Measurements from ENCODE around the gene MSH2. TPM values are rescaled to one million over a fixed set of nuclear protein-coding genes. Genes with fewer than 3 reads are reported as not detected.

Gene MSH2
- total and polyA plus RNA-seq, 2 experiments from 2014 or later = 17.8 to 21.8 TPM

DNA sequence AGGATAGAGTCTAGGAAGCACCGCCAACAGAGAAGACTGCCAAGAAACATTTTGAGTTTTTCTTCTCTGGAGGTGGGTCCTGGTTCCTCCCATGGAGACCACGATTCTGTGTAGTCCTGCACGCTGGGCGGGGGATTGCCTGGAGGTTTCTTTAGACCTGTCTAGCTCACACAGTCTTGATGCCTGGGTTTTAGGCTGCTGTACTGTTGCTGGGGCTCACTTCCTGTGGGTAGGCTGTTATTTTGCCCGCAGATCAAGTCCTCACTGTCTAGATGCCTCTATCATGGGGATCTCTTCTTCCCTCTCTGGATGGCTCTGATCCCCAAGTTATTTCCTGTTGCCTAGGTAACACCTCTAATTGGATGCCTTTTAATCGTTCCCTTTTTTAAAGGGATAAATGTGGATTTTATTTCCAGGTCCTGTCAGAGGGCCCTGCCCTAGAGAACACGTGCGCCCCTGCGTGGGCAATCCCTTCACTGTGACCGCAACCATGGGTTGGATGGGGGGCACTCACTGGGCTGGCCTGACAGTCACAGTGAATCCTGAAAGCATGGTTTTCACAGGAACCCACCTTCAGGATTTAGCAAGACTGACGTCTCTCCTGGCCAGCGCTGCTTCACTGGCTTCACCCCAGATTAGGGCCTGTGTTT, 115.7 kb downstream of the MSH2 start:
- TF ChIP-seq EZH2phosphoT487 (IDR thresholded peaks at IDR 0.05; ENCODE audit: insufficient read depth, low read depth) = no peak
- no peak for TF ChIP-seq EZH2 (IDR thresholded peaks at IDR 0.05; ENCODE audit: insufficient read depth, poor library complexity, severe bottlenecking)
- Histone ChIP-seq H3K36me3 (ENCODE audit: low read depth) (no peaks in the 10 kb centered on the region), H3K9me3 (ENCODE audit: low read depth) (no peaks in the 10 kb centered on the region), H3K4me3 (no peak overlapping the region), H3K9ac (no peak overlapping the region), H3K79me2 (ENCODE audit: insufficient read depth) (no peaks in the 10 kb centered on the region), H3F3A (ENCODE audit: insufficient read depth) (no peaks in the 10 kb centered on the region), H3K27ac (no peak overlapping the region), H3K27me3 (replicated peaks; ENCODE audit: insufficient read depth) (peaks cover 10% of the 10 kb centered on the region; the same call in 1 of the 2 replicates), H3K4me1 (ENCODE audit: insufficient read depth) (0 out of 2 replicates have a peak, but pooled peaks cover 2% of the 10 kb centered on the region), H4K20me1 (ENCODE audit: insufficient read depth) (no peaks in the 10 kb centered on the region), H3K9me2 (ENCODE audit: insufficient read depth) (no peaks in the 10 kb centered on the region), H2AFZ (no peak overlapping the region), H3K4me2 (ENCODE audit: unreplicated experiment) (no peak overlapping the region)
- DNase-seq = no peak
- in situ Hi-C loops (cut with MboI) = no loop called here
- 85 to 86% methylated on average over 12 of the region's 12 CpGs for WGBS, 2 experiments (ENCODE audit: low coverage in 1 of 2, low lambda C conversion rate in 2 of 2, missing lambda C conversion rate in 2 of 2)

GRCh38 chr2:47519147-47519537, 116.2 kb downstream of the MSH2 start:
- Histone ChIP-seq H3K4me1 (ENCODE audit: insufficient read depth) (0 out of 2 replicates have a peak, but pooled peaks cover 2% of the 10 kb centered on the region), H3K9ac (no peak overlapping the region), H3K9me3 (ENCODE audit: low read depth) (no peaks in the 10 kb centered on the region), H3K4me3 (no peak overlapping the region), H3K79me2 (ENCODE audit: insufficient read depth) (no peaks in the 10 kb centered on the region), H3K4me2 (ENCODE audit: unreplicated experiment) (no peak overlapping the region), H3K27me3 (replicated peaks; ENCODE audit: insufficient read depth) (peaks cover 14% of the 10 kb centered on the region; the same call in 1 of the 2 replicates), H4K20me1 (ENCODE audit: insufficient read depth) (no peaks in the 10 kb centered on the region), H3K27ac (no peak overlapping the region), H2AFZ (no peak overlapping the region), H3K36me3 (ENCODE audit: low read depth) (no peaks in the 10 kb centered on the region), H3F3A (ENCODE audit: insufficient read depth) (no peaks in the 10 kb centered on the region), H3K9me2 (ENCODE audit: insufficient read depth) (no peaks in the 10 kb centered on the region)
- no peak for DNase-seq
- no peak for TF ChIP-seq EZH2 (IDR thresholded peaks at IDR 0.05; ENCODE audit: insufficient read depth, poor library complexity, severe bottlenecking)
- TF ChIP-seq EZH2phosphoT487 (IDR thresholded peaks at IDR 0.05; ENCODE audit: insufficient read depth, low read depth) = no peak
- 97% methylated on average over 9 of the region's 9 CpGs for WGBS, 2 experiments (ENCODE audit: low coverage in 1 of 2, low lambda C conversion rate in 2 of 2, missing lambda C conversion rate in 2 of 2)
- in situ Hi-C loops (cut with MboI) = no loop called here

DNA sequence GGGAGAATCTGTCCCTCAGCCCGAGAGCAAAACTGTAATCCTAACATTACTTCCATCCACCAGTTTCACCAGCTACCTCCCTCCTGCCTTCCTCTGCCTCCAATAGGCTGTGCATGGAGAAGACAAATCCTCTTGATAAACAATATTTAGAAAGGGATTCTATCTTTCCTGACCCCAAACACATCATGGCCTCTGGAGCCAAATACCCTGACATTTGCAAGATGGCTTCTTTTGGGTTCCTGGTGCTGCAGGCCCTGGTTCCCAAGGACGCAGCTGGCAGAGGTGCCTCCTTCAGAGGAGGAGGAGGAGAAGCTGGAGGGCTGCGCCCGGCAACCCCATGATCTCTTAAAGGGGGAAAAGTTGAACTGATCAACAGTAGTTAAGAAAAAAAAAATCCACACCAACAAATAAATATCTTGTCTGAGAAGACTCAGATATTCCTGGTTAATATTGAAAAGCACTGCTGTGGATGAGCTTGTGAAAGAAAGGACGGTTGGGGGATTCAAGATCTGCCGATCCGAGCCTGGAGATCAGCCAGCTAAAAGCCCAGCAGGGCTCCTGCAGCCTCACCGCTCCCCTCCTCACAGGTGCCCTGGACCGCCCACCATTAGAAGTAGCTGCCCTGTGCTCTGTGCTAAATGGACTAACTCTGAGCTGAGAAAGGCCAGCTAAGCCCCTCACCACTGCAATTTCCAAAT, 116.8 kb downstream of the MSH2 start:
- no peak overlapping the region for H2AFZ ChIP-seq
- H3K27ac ChIP-seq = no peak overlapping the region
- H3K9me3 ChIP-seq (ENCODE audit: low read depth) = no peaks in the 10 kb centered on the region
- no peak overlapping the region for H3K9ac ChIP-seq
- H3K79me2 ChIP-seq (ENCODE audit: insufficient read depth) = no peaks in the 10 kb centered on the region
- no peaks in the 10 kb centered on the region for H4K20me1 ChIP-seq (ENCODE audit: insufficient read depth)
- peaks cover 17% of the 10 kb centered on the region; the same call in 1 of the 2 replicates for H3K27me3 ChIP-seq (replicated peaks; ENCODE audit: insufficient read depth)
- no peaks in the 10 kb centered on the region for H3K36me3 ChIP-seq (ENCODE audit: low read depth)
- H3K4me2 ChIP-seq (ENCODE audit: unreplicated experiment) = no peak overlapping the region
- no peaks in the 10 kb centered on the region for H3F3A ChIP-seq (ENCODE audit: insufficient read depth)
- in situ Hi-C loops (cut with MboI) = no loop called here
- WGBS, 2 experiments (ENCODE audit: low coverage in 1 of 2, low lambda C conversion rate in 2 of 2, missing lambda C conversion rate in 2 of 2) = 67 to 68% methylated on average over 9 of the region's 9 CpGs
- H3K9me2 ChIP-seq (ENCODE audit: insufficient read depth) = no peaks in the 10 kb centered on the region
- 0 out of 2 replicates have a peak, but pooled peaks cover 2% of the 10 kb centered on the region for H3K4me1 ChIP-seq (ENCODE audit: insufficient read depth)
- no peak overlapping the region for H3K4me3 ChIP-seq
- TF ChIP-seq EZH2phosphoT487 (IDR thresholded peaks at IDR 0.05; ENCODE audit: insufficient read depth, low read depth) (no peak), EZH2 (IDR thresholded peaks at IDR 0.05; ENCODE audit: insufficient read depth, poor library complexity, severe bottlenecking) (no peak)
- no peak for DNase-seq

DNA sequence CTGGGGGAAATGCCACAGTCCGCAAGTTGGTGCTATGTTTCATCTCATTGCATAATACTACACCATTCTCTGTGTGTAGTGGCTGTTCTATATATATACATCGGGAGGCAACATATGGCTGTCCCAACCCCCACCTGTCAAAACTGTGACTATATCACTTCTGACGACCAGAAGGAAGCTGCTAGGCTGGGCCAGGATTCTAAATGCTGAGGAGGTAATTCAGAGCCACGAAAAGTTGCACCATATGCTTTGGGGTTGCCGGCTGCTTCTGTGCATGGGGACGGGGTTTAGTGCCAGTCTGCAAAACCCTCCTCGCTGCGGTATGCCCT, 117.3 kb downstream of the MSH2 start:
- H3K79me2 ChIP-seq (ENCODE audit: insufficient read depth) = no peaks in the 10 kb centered on the region
- no peak for DNase-seq
- in situ Hi-C loops (cut with MboI) = no loop called here
- H3K4me3 ChIP-seq = peak overlapping the region; percentile 71
- no peaks in the 10 kb centered on the region for H3F3A ChIP-seq (ENCODE audit: insufficient read depth)
- peak overlapping the region; percentile 74 for H2AFZ ChIP-seq
- no peaks in the 10 kb centered on the region for H3K9me3 ChIP-seq (ENCODE audit: low read depth)
- no peak overlapping the region for H3K9ac ChIP-seq
- no peak overlapping the region for H3K27ac ChIP-seq
- H3K4me1 ChIP-seq (ENCODE audit: insufficient read depth) = 0 out of 2 replicates have a peak, but pooled peaks cover 2% of the 10 kb centered on the region
- TF ChIP-seq EZH2 (IDR thresholded peaks at IDR 0.05; ENCODE audit: insufficient read depth, poor library complexity, severe bottlenecking) (no peak), EZH2phosphoT487 (IDR thresholded peaks at IDR 0.05; ENCODE audit: insufficient read depth, low read depth) (no peak)
- WGBS, 2 experiments (ENCODE audit: low coverage in 1 of 2, low lambda C conversion rate in 2 of 2, missing lambda C conversion rate in 2 of 2) = 28 to 29% methylated on average over 8 of the region's 8 CpGs
- H3K27me3 ChIP-seq (replicated peaks; ENCODE audit: insufficient read depth) = peaks cover 17% of the 10 kb centered on the region; the same call in 1 of the 2 replicates
- H3K36me3 ChIP-seq (ENCODE audit: low read depth) = no peaks in the 10 kb centered on the region
- no peaks in the 10 kb centered on the region for H4K20me1 ChIP-seq (ENCODE audit: insufficient read depth)
- H3K4me2 ChIP-seq (ENCODE audit: unreplicated experiment) = peak overlapping the region; percentile 96
- H3K9me2 ChIP-seq (ENCODE audit: insufficient read depth) = no peaks in the 10 kb centered on the region

Data from GM23248 (cell line).